Hepatocyte (in vitro differentiated cells): ENCODE results near the gene CDPF1. TPM values are rescaled to one million over a fixed set of nuclear protein-coding genes. Genes with fewer than 3 reads are reported as not detected.

ENCODE experiments used
- DNase-seq: peaks from one replicate; pipeline ENCODE4 v3.0.0-alpha.2; 2016; ENCODE audit warnings: low spot score
- H2AFZ ChIP-seq: fragments of 200-600 bp; sonication (generic); 2 replicates; pipeline ENCODE4 v1.6.0; 2016; ENCODE audit warnings: antibody characterized with exemption, mild to moderate bottlenecking
- H3K27ac ChIP-seq: fragments of 200-600 bp; sonication (generic); 2 replicates; pipeline ENCODE4 v1.5.1; 2016; ENCODE audit warnings: mild to moderate bottlenecking
- H3K27me3 ChIP-seq: fragments of 200-600 bp; sonication (generic); 2 replicates; pipeline ENCODE4 v1.6.1; 2016
- H3K36me3 ChIP-seq: fragments of 200-600 bp; sonication (generic); replicated peaks from 2 replicates; pipeline ENCODE4 v1.5.1; 2016; ENCODE audit warnings: low read depth; ENCODE audit not compliant: insufficient read depth
- H3K4me1 ChIP-seq: fragments of 200-600 bp; sonication (generic); 2 replicates; pipeline ENCODE4 v1.5.1; 2016; ENCODE audit warnings: mild to moderate bottlenecking, moderate library complexity; ENCODE audit not compliant: insufficient read depth
- H3K4me2 ChIP-seq: fragments of 200-600 bp; sonication (generic); 2 replicates; pipeline ENCODE4 v1.6.0; 2016
- H3K4me3 ChIP-seq: fragments of 200-600 bp; sonication (generic); 2 replicates; pipeline ENCODE4 v1.5.1; 2016; ENCODE audit warnings: mild to moderate bottlenecking
- H3K79me2 ChIP-seq: fragments of 200-600 bp; sonication (generic); 2 replicates; pipeline ENCODE4 v1.6.0; 2017; ENCODE audit warnings: mild to moderate bottlenecking
- H3K9me2 ChIP-seq: fragments of 200-600 bp; sonication (generic); replicated peaks from 2 replicates; pipeline ENCODE4 v1.6.0; 2017; ENCODE audit warnings: mild to moderate bottlenecking; ENCODE audit not compliant: insufficient read depth
- H3K9me3 ChIP-seq: fragments of 200-600 bp; sonication (generic); 2 replicates; pipeline ENCODE4 v1.5.1; 2016; ENCODE audit warnings: low read depth, mild to moderate bottlenecking
- H4K20me1 ChIP-seq: fragments of 200-600 bp; sonication (generic); 2 replicates; pipeline ENCODE4 v1.6.0; 2016; ENCODE audit warnings: mild to moderate bottlenecking; ENCODE audit not compliant: insufficient read depth, poor library complexity, severe bottlenecking
- CTCF ChIP-seq: fragments of 200-600 bp; sonication (generic); IDR thresholded peaks from 2 replicates; pipeline ENCODE4 v1.5.1; 2016; ENCODE audit warnings: antibody characterized with exemption, mild to moderate bottlenecking; ENCODE audit not compliant: poor library complexity
- EZH2 ChIP-seq: fragments of 200-600 bp; sonication (generic); IDR thresholded peaks from 2 replicates; pipeline ENCODE4 v1.6.1; 2016; ENCODE audit warnings: antibody characterized with exemption, mild to moderate bottlenecking, borderline replicate concordance
- EZH2phosphoT487 ChIP-seq: fragments of 200-600 bp; sonication (generic); IDR thresholded peaks from one replicate; pipeline ENCODE4 v1.6.1; 2018; ENCODE audit warnings: antibody characterized with exemption, mild to moderate bottlenecking, low read depth, moderate library complexity; ENCODE audit not compliant: unreplicated experiment, severe bottlenecking
- WGBS: methylation state at CpG from one replicate; pipeline ENCODE4 v1.1.6; 2016; ENCODE audit warnings: low lambda C conversion rate; ENCODE audit errors: missing lambda C conversion rate; 5-methylcytosine and 5-hydroxymethylcytosine counted together
- polyA plus RNA-seq: library from polyadenylated mRNA; unstranded; fragments of >200 nt; fragmentation: Nextera tagmentation; extraction: Ambion mirVana; gene quantifications from 2 replicates; pipeline ENCODE4 v1.2.1, GENCODE V29; 2016
- total RNA-seq: library from RNA; depleted of rRNA; stranded (reverse); fragments of >200 nt; gene quantifications from 2 replicates; pipeline ENCODE4 v1.2.3, GENCODE V29; 2014

Gene CDPF1
- total and polyA plus RNA-seq, 2 experiments from 2014 or later: 8.2 to 13.6 TPM

GRCh38 chr22:46234969-46235368 lies 15.1 kb downstream of the CDPF1 start:
- no peak overlapping the region for H2AFZ ChIP-seq
- no peak overlapping the region for H3K4me3 ChIP-seq
- 96% methylated on average over 12 of the region's 12 CpGs for WGBS
- H3K9me3 ChIP-seq: no peaks in the 10 kb centered on the region
- no peaks in the 10 kb centered on the region for H3K79me2 ChIP-seq
- TF ChIP-seq CTCF: no peak
- TF ChIP-seq EZH2: no peak
- TF ChIP-seq EZH2phosphoT487: no peak
- no peak overlapping the region for H3K4me2 ChIP-seq
- no peaks in the 10 kb centered on the region for H3K27me3 ChIP-seq
- H3K27ac ChIP-seq: no peak overlapping the region
- no peaks in the 10 kb centered on the region for H4K20me1 ChIP-seq
- H3K36me3 ChIP-seq: no peaks in the 10 kb centered on the region
- H3K4me1 ChIP-seq: no peaks in the 10 kb centered on the region
- H3K9me2 ChIP-seq: no peaks in the 10 kb centered on the region
- DNase-seq: no peak

- Histone ChIP-seq H3K9me2 (no peaks in the 10 kb centered on the region), H3K27ac (no peak overlapping the region), H3K36me3 (no peaks in the 10 kb centered on the region), H3K4me3 (no peak overlapping the region), H3K4me2 (no peak overlapping the region), H3K4me1 (no peaks in the 10 kb centered on the region), H3K79me2 (no peaks in the 10 kb centered on the region), H3K9me3 (no peaks in the 10 kb centered on the region), H4K20me1 (no peaks in the 10 kb centered on the region), H3K27me3 (no peaks in the 10 kb centered on the region), H2AFZ (no peak overlapping the region)
- DNase-seq: no peak
- no peak for TF ChIP-seq EZH2
- TF ChIP-seq CTCF: no peak
- TF ChIP-seq EZH2phosphoT487: no peak
- 90% methylated on average over 9 of the region's 9 CpGs for WGBS
Observed at GRCh38 chr22:46233231-46233630, 16.9 kb downstream of the CDPF1 start.

- H3K27me3 ChIP-seq: no peaks in the 10 kb centered on the region
- TF ChIP-seq EZH2phosphoT487 (no peak), EZH2 (no peak), CTCF (no peak)
- no peaks in the 10 kb centered on the region for H3K9me2 ChIP-seq
- no peaks in the 10 kb centered on the region for H3K9me3 ChIP-seq
- no peaks in the 10 kb centered on the region for H4K20me1 ChIP-seq
- H3K4me3 ChIP-seq: no peak overlapping the region
- no peak overlapping the region for H3K27ac ChIP-seq
- H3K36me3 ChIP-seq: no peaks in the 10 kb centered on the region
- DNase-seq: no peak
- H3K4me1 ChIP-seq: no peaks in the 10 kb centered on the region
- WGBS: 93% methylated on average over 10 of the region's 13 CpGs
- no peak overlapping the region for H2AFZ ChIP-seq
- H3K79me2 ChIP-seq: no peaks in the 10 kb centered on the region
- H3K4me2 ChIP-seq: no peak overlapping the region
Observed at GRCh38 chr22:46230262-46230901, 19.7 kb downstream of the CDPF1 start.

GRCh38 chr22:46229701-46230100 lies 20.4 kb downstream of the CDPF1 start:
- Histone ChIP-seq H3K4me1 (no peaks in the 10 kb centered on the region), H3K27me3 (no peaks in the 10 kb centered on the region), H2AFZ (no peak overlapping the region), H3K79me2 (no peaks in the 10 kb centered on the region), H3K9me2 (no peaks in the 10 kb centered on the region), H4K20me1 (no peaks in the 10 kb centered on the region), H3K4me2 (no peak overlapping the region), H3K4me3 (no peak overlapping the region), H3K27ac (no peak overlapping the region), H3K9me3 (no peaks in the 10 kb centered on the region), H3K36me3 (no peaks in the 10 kb centered on the region)
- DNase-seq: no peak
- WGBS: 93% methylated on average over 8 of the region's 8 CpGs
- no peak for TF ChIP-seq EZH2phosphoT487
- no peak for TF ChIP-seq EZH2
- no peak for TF ChIP-seq CTCF
